Measurements from ENCODE around the gene SEPTIN6.

Gene SEPTIN6

GRCh38 chrX:119647089-119647488 lies 45.9 kb downstream of the SEPTIN6 start:
- no peak for TF ChIP-seq CTCF (IDR thresholded peaks at IDR 0.05; ENCODE audit: control extremely low read depth, extremely low read depth, low read depth, missing control alignments)
- CTCF ChIA-PET = interaction anchor here (0.9 to 1.6 kb wide), 2 partner anchors 37 to 107 kb away, joined by 3 to 5 read pairs; no protein-coding TSS in a partner anchor
- POLR2A ChIA-PET = interaction anchor here (0.6 kb wide), 1 partner anchor 11 kb away, joined by 10 read pairs; no protein-coding TSS in a partner anchor
- no peak for DNase-seq (ENCODE audit: extremely low spot score)

- CTCF ChIA-PET = interaction anchor here (0.9 to 1.6 kb wide), 2 partner anchors 36 to 108 kb away, joined by 3 to 5 read pairs; no protein-coding TSS in a partner anchor
- DNase-seq (ENCODE audit: extremely low spot score) = no peak
- no peak for TF ChIP-seq CTCF (IDR thresholded peaks at IDR 0.05; ENCODE audit: control extremely low read depth, extremely low read depth, low read depth, missing control alignments)
- POLR2A ChIA-PET = no interaction called here
These were observed 46.5 kb downstream of the SEPTIN6 start for GRCh38 chrX:119646515-119646914.

- TF ChIP-seq CTCF (IDR thresholded peaks at IDR 0.05; ENCODE audit: control extremely low read depth, extremely low read depth, low read depth, missing control alignments) = no peak
- ChIA-PET CTCF (interaction anchor here (2.0 kb wide), 1 partner anchor 56 kb away, joined by 4 read pairs; no protein-coding TSS in a partner anchor), POLR2A (no interaction called here)
- DNase-seq (ENCODE audit: extremely low spot score) = no peak
These were observed 49.3 kb downstream of the SEPTIN6 start for GRCh38 chrX:119643696-119644095.
